Heart left ventricle (tissue), 13 donors: Measurements from ENCODE around the gene PPID.

Source experiments
- CTCF ChIP-seq, 12 donors: fragments of 200-600 bp; sonication (generic) in 4 of 12; IDR thresholded peaks; one replicate each; pipeline versions ENCODE4 v1.5.0 to v1.8.0; 2018 to 2022; ENCODE audit warnings: antibody characterized with exemption in 12 of 12, mild to moderate bottlenecking in 5 of 12
- POLR2A ChIP-seq, 2 donors: fragments of 450-650 bp; IDR thresholded peaks; one replicate each; pipeline ENCODE4 v1.6.1; 2017; ENCODE audit warnings: antibody characterized with exemption in 2 of 2, mild to moderate bottlenecking in 2 of 2, moderate library complexity in 2 of 2
- donor health status: ischemic (EF 13 %, LVEDD 7.1; RV severe dilation, severe dysfunction).
- donor health status: DM: no; HTN: yes; CAD: no.
- donor health status: DM: no; HTN: no; CAD: no.
- donor health status: ischemic (EF 25% LVEDD 6.9; RV normal size, moderate dysfunction).
- donor health status: ischemic (EF 25% LVEDD 5.7; RV mildly dilated, moderate dysfunction).
- donor health status: ischemic (EF 35%, LVEDD 5.7; RV mildly dilated, moderate dysfunction).
- donor health status: nonischemic (EF 11% LVEDD 7.7; RV severe dilation, severe dysfunction).
- donor health status: DM: yes; HTN: yes; CAD: no.
- donor health status: PGD.
- donor health status: ischemic (EF 29% LVEDD 5.4; RV normal size, mild dysfunction).
- donor health status: nonischemic (EF 23%, LVEDD 6.1; RV moderate dilation, normal function).

- TF ChIP-seq CTCF (IDR thresholded peaks at IDR 0.05) (no peak), POLR2A (IDR thresholded peaks at IDR 0.05) (no peak)
These were observed 1.4 kb upstream of the PPID start for GRCh38 chr4:158724637-158725036.
